PC-9 (cell line): ENCODE results near the gene CREB1. TPM values are rescaled to one million over a fixed set of nuclear protein-coding genes. Genes with fewer than 3 reads are reported as not detected.

Experiments
- BruUV-seq: library from RNA; stranded (reverse); fragments of 400-500 nt; replicated peaks from 2 replicates; lab custom pipeline; 2021; lab: Mats Ljungman, UMichigan
- CTCF ChIA-PET: fragments of 300-600 bp; sonication (Branson Sonifier 250); formaldehyde crosslinking; loops from one replicate; lab custom pipeline; 2022; ENCODE audit warnings: antibody characterized with exemption; lab: Charles Lee
- POLR2A ChIA-PET: fragments of 300-600 bp; sonication (Branson Sonifier 250); formaldehyde crosslinking; loops from one replicate; lab custom pipeline; 2022; ENCODE audit warnings: antibody characterized with exemption; ENCODE audit not compliant: unreplicated experiment; lab: Charles Lee
- DNase-seq, 2 experiments: peaks; one replicate each; pipeline versions ENCODE4 v3.0.0 to v3.0.0-alpha.2; 2015 to 2022; ENCODE audit warnings: mixed read lengths in 1 of 2
- H2AFZ ChIP-seq: fragments of 200-600 bp; sonication (generic); 2 replicates; pipeline ENCODE4 v1.8.1; 2017; ENCODE audit warnings: antibody characterized with exemption
- H3F3A ChIP-seq: fragments of 200-600 bp; sonication (generic); 2 replicates; pipeline ENCODE4 v1.8.1; 2017; ENCODE audit warnings: antibody characterized with exemption, mild to moderate bottlenecking, low read depth; ENCODE audit not compliant: insufficient read depth
- H3K27ac ChIP-seq: fragments of 200-600 bp; sonication (generic); 2 replicates; pipeline ENCODE4 v1.6.1; 2016; ENCODE audit warnings: mixed run types
- H3K27me3 ChIP-seq: fragments of 200-600 bp; sonication (generic); 2 replicates; pipeline ENCODE4 v1.6.1; 2016; ENCODE audit warnings: low read depth, mixed run types; ENCODE audit not compliant: insufficient read depth
- H3K36me3 ChIP-seq: fragments of 200-600 bp; sonication (generic); 2 replicates; pipeline ENCODE4 v1.6.1; 2016; ENCODE audit warnings: low read depth, mixed run types
- H3K4me1 ChIP-seq: fragments of 200-600 bp; sonication (generic); replicated peaks from 2 replicates; pipeline ENCODE4 v1.6.1; 2016; ENCODE audit warnings: mixed run types; ENCODE audit not compliant: insufficient read depth
- H3K4me2 ChIP-seq: fragments of 200-600 bp; sonication (generic); 2 replicates; pipeline ENCODE4 v1.6.1; 2017; ENCODE audit warnings: mixed run types
- H3K4me3 ChIP-seq: fragments of 200-600 bp; sonication (generic); 2 replicates; pipeline ENCODE4 v1.6.1; 2016; ENCODE audit warnings: mixed run types
- H3K79me2 ChIP-seq: fragments of 200-600 bp; sonication (generic); 2 replicates; pipeline ENCODE4 v1.6.1; 2017; ENCODE audit warnings: low read depth, mixed run types
- H3K9me2 ChIP-seq: fragments of 200-600 bp; sonication (generic); 2 replicates; pipeline ENCODE4 v1.8.1; 2017; ENCODE audit warnings: mild to moderate bottlenecking; ENCODE audit not compliant: insufficient read depth
- H3K9me3 ChIP-seq: fragments of 200-600 bp; sonication (generic); 2 replicates; pipeline ENCODE4 v1.8.1; 2016; ENCODE audit warnings: low read depth; ENCODE audit not compliant: insufficient read depth
- H4K20me1 ChIP-seq: fragments of 200-600 bp; sonication (generic); 2 replicates; pipeline ENCODE4 v1.8.1; 2017; ENCODE audit not compliant: insufficient read depth
- CTCF ChIP-seq: fragments of 200-600 bp; sonication (generic); conservative IDR thresholded peaks from 2 replicates; pipeline ENCODE4 v1.6.1; 2017; ENCODE audit warnings: mixed run types, antibody characterized with exemption, mild to moderate bottlenecking, moderate library complexity
- EZH2 ChIP-seq: fragments of 200-600 bp; sonication (generic); IDR thresholded peaks from 2 replicates; pipeline ENCODE4 v1.8.0; 2017; ENCODE audit warnings: antibody characterized with exemption, low read depth
- intact Hi-C: fragments of 100-400 bp; cut with micrococcal nuclease; formaldehyde crosslinking; loops from one replicate; pipeline ENCODE4 v1.10.0; 2022; ENCODE audit not compliant: unreplicated experiment
- total RNA-seq: library from RNA; stranded (reverse); gene quantifications from 2 replicates; pipeline ENCODE4 v1.2.3, GENCODE V29; 2021

CREB1 gene
- total RNA-seq, 1 experiment from 2014 or later: 42.2 TPM

- H4K20me1 ChIP-seq: no peaks in the 10 kb centered on the region
- H3K9me3 ChIP-seq: no peaks in the 10 kb centered on the region
- CTCF ChIA-PET: no interaction called here
- TF ChIP-seq EZH2 (no peak), CTCF (no peak)
- DNase-seq: no peak
- H3K4me1 ChIP-seq: no peaks in the 10 kb centered on the region
- no peak overlapping the region for H3K27ac ChIP-seq
- no peaks in the 10 kb centered on the region for H3K9me2 ChIP-seq
- H3K4me2 ChIP-seq: no peak overlapping the region
- no peak overlapping the region for H2AFZ ChIP-seq
- H3F3A ChIP-seq: no peaks in the 10 kb centered on the region
- intact Hi-C loops: no loop called here
- POLR2A ChIA-PET: no interaction called here
- H3K27me3 ChIP-seq: no peaks in the 10 kb centered on the region
- no TSS peak for BruUV-seq
- no peaks in the 10 kb centered on the region for H3K79me2 ChIP-seq
- no peaks in the 10 kb centered on the region for H3K36me3 ChIP-seq
- H3K4me3 ChIP-seq: no peak overlapping the region
Observed at GRCh38 chr2:207490441-207490840, 39.3 kb upstream of the CREB1 start.

GRCh38 chr2:207491086-207491485, 38.7 kb upstream of the CREB1 start:
- Histone ChIP-seq H3F3A (no peaks in the 10 kb centered on the region), H3K4me2 (no peak overlapping the region), H3K79me2 (no peaks in the 10 kb centered on the region), H3K4me3 (no peak overlapping the region), H3K36me3 (no peaks in the 10 kb centered on the region), H3K27ac (no peak overlapping the region), H2AFZ (no peak overlapping the region), H3K27me3 (no peaks in the 10 kb centered on the region), H3K9me3 (no peaks in the 10 kb centered on the region), H4K20me1 (no peaks in the 10 kb centered on the region), H3K9me2 (no peaks in the 10 kb centered on the region), H3K4me1 (no peaks in the 10 kb centered on the region)
- TF ChIP-seq CTCF: no peak
- TF ChIP-seq EZH2: no peak
- intact Hi-C loops: no loop called here
- BruUV-seq: no TSS peak
- POLR2A ChIA-PET: no interaction called here
- CTCF ChIA-PET: no interaction called here
- DNase-seq: no peak

GRCh38 chr2:207491956-207492355, 37.8 kb upstream of the CREB1 start:
- no peak overlapping the region for H3K27ac ChIP-seq
- no peaks in the 10 kb centered on the region for H3K27me3 ChIP-seq
- intact Hi-C loops: no loop called here
- ChIA-PET POLR2A (interaction anchor here (0.7 kb wide), 1 partner anchor 395 kb away, joined by 3 read pairs; no protein-coding TSS in a partner anchor), CTCF (no interaction called here)
- BruUV-seq: no TSS peak
- no peak overlapping the region for H3K4me3 ChIP-seq
- no peak overlapping the region for H2AFZ ChIP-seq
- no peaks in the 10 kb centered on the region for H3K36me3 ChIP-seq
- no peaks in the 10 kb centered on the region for H4K20me1 ChIP-seq
- TF ChIP-seq CTCF (no peak), EZH2 (no peak)
- no peaks in the 10 kb centered on the region for H3K4me1 ChIP-seq
- no peak overlapping the region for H3K4me2 ChIP-seq
- DNase-seq: no peak
- no peaks in the 10 kb centered on the region for H3K9me2 ChIP-seq
- no peaks in the 10 kb centered on the region for H3K9me3 ChIP-seq
- H3K79me2 ChIP-seq: no peaks in the 10 kb centered on the region
- H3F3A ChIP-seq: no peaks in the 10 kb centered on the region
